GM12878 (cell line): ENCODE results near the gene DNAH9. TPM values are rescaled to one million over a fixed set of nuclear protein-coding genes. Genes with fewer than 3 reads are reported as not detected.
"Not testable (repeated sequence)": the region's sequence is repeated elsewhere in the genome, so short reads cannot be mapped to it uniquely, and the experiment has no call there.

Experiments used
- ATAC-seq: fragments of 200-7000 bp; cut with Tn5 transposase; 3 replicates; pipeline ENCODE4 v1.9.1; 2020; ENCODE audit warnings: mild to moderate bottlenecking, moderate library complexity
- BruUV-seq: library from RNA; stranded (reverse); fragments of 400-500 nt; replicated peaks from 2 replicates; lab custom pipeline; 2021; lab: Mats Ljungman, UMichigan
- CTCF ChIA-PET: fragments of 300-600 bp; sonication (Branson Sonifier 250); formaldehyde crosslinking; extraction: SDS; loops from one replicate; lab custom pipeline; 2021; ENCODE audit warnings: inconsistent platforms; lab: Yijun Ruan, JAX
- POLR2A ChIA-PET: fragments of 350-600 bp; formaldehyde crosslinking; extraction: SDS; loops from one replicate; lab custom pipeline; 2021; ENCODE audit warnings: inconsistent platforms; lab: Charles Lee
- RAD21 ChIA-PET: fragments of 300-600 bp; sonication (Branson Sonifier 250); formaldehyde crosslinking; loops from one replicate; lab custom pipeline; 2023; ENCODE audit warnings: antibody characterized with exemption; ENCODE audit not compliant: unreplicated experiment; lab: Charles Lee
- SMC1A ChIA-PET: fragments of 300-600 bp; sonication (Branson Sonifier 250); formaldehyde crosslinking; loops from one replicate; lab custom pipeline; 2023; ENCODE audit not compliant: unreplicated experiment, uncharacterized antibody; lab: Charles Lee
- DNase-seq: peaks from one replicate; pipeline ENCODE4 v3.0.0-alpha.2; 2011; ENCODE audit warnings: low read depth, low spot score
- FAIRE-seq: peaks from 3 replicates; lab custom pipeline; 2011; peaks lifted over from hg19 to GRCh38; lab: Jason Lieb, UNC
- H2AFZ ChIP-seq: 2 replicates; pipeline ENCODE4 v1.6.0; 2011; ENCODE audit warnings: low read depth, low read length, control low read depth; ENCODE audit not compliant: control insufficient read depth
- H3K27ac ChIP-seq: 2 replicates; pipeline ENCODE4 v1.5.1; 2011; ENCODE audit warnings: control low read depth; ENCODE audit not compliant: control insufficient read depth, insufficient read depth
- H3K27me3 ChIP-seq, 2 experiments: replicated peaks in 1 of 2; 2 replicates each; pipeline versions ENCODE4 v1.6.0 to v1.6.1; 2011; ENCODE audit warnings: low read length in 1 of 2; ENCODE audit not compliant: control insufficient read depth in 2 of 2, insufficient read depth in 2 of 2
- H3K36me3 ChIP-seq, 2 experiments: 2 replicates each; pipeline ENCODE4 v1.5.1; 2011; ENCODE audit warnings: low read length in 1 of 2; ENCODE audit not compliant: control insufficient read depth in 2 of 2, insufficient read depth in 2 of 2
- H3K4me1 ChIP-seq: 2 replicates; pipeline ENCODE4 v1.6.1; 2011; ENCODE audit warnings: mild to moderate bottlenecking, low read length, moderate library complexity, mixed read lengths; ENCODE audit not compliant: control insufficient read depth, insufficient read depth
- H3K4me2 ChIP-seq: 2 replicates; pipeline ENCODE4 v1.6.0; 2011; ENCODE audit warnings: control low read depth; ENCODE audit not compliant: control insufficient read depth, insufficient read depth
- H3K4me3 ChIP-seq: fragments of 200-600 bp; sonication (generic); 2 replicates; pipeline ENCODE4 v1.5.1; 2016
- H3K79me2 ChIP-seq: 2 replicates; pipeline ENCODE4 v1.6.0; 2011; ENCODE audit warnings: low read length; ENCODE audit not compliant: control insufficient read depth, insufficient read depth
- H3K9ac ChIP-seq: 2 replicates; pipeline ENCODE4 v1.8.0; 2011; ENCODE audit warnings: low read length, control low read depth, mixed read lengths; ENCODE audit not compliant: control insufficient read depth, insufficient read depth
- H3K9me3 ChIP-seq: replicated peaks from 3 replicates; pipeline ENCODE4 v1.5.1; 2011; ENCODE audit warnings: mild to moderate bottlenecking, low read length; ENCODE audit not compliant: control insufficient read depth, insufficient read depth
- H4K20me1 ChIP-seq: 2 replicates; pipeline ENCODE4 v1.6.0; 2011; ENCODE audit not compliant: control insufficient read depth, insufficient read depth
- EED ChIP-seq: sonication (generic); IDR thresholded peaks from 2 replicates; pipeline ENCODE4 v1.6.1; 2016; ENCODE audit warnings: antibody characterized with exemption, low read depth
- FOS ChIP-seq: IDR thresholded peaks from 3 replicates; pipeline ENCODE4 v1.6.1; 2011; ENCODE audit warnings: borderline replicate concordance; ENCODE audit not compliant: insufficient read length; ENCODE audit errors: extremely low read depth
- MYC ChIP-seq: IDR thresholded peaks from 2 replicates; pipeline ENCODE4 v1.6.1; 2011; ENCODE audit warnings: mild to moderate bottlenecking, low read length, moderate library complexity, inconsistent platforms; ENCODE audit not compliant: insufficient read depth, insufficient replicate concordance, insufficient read length, severe bottlenecking
- RELA ChIP-seq: fragments of 450-650 bp; IDR thresholded peaks from 2 replicates; pipeline ENCODE4 v1.8.0; 2014; ENCODE audit warnings: borderline replicate concordance; ENCODE audit not compliant: partially characterized antibody
- SKIL ChIP-seq: fragments of 450-650 bp; IDR thresholded peaks from 2 replicates; pipeline ENCODE4 v1.6.1; 2017; ENCODE audit warnings: mild to moderate bottlenecking, low read depth, inconsistent platforms; ENCODE audit not compliant: poor library complexity, severe bottlenecking
- SMAD1 ChIP-seq: fragments of 450-650 bp; IDR thresholded peaks from 2 replicates; pipeline ENCODE4 v1.6.1; 2018; ENCODE audit warnings: mild to moderate bottlenecking, low read depth; ENCODE audit not compliant: partially characterized antibody
- WGBS: methylation state at CpG from one replicate; pipeline ENCODE4 v1.1.6; 2016; ENCODE audit warnings: low lambda C conversion rate; ENCODE audit not compliant: insufficient replicate concordance, insufficient coverage; ENCODE audit errors: missing lambda C conversion rate; 5-methylcytosine and 5-hydroxymethylcytosine counted together
- in situ Hi-C: fragments of 300-500 bp; cut with MboI; formaldehyde crosslinking; loops from 9 replicates; pipeline ENCODE4 v1.14.3; 2018; ENCODE audit warnings: mixed read lengths
- intact Hi-C: fragments of 100-400 bp; cut with micrococcal nuclease; formaldehyde crosslinking; loops from one replicate; pipeline ENCODE4 v1.14.2; 2022; ENCODE audit not compliant: unreplicated experiment
- polyA plus RNA-seq, 11 experiments: library from polyadenylated mRNA; depleted of rRNA in 4 of 11; unstranded in 6 of 11; stranded (reverse) in 5 of 11; fragments of >200 nt; fragmentation: Nextera tagmentation in 4 of 11; fragmentation: Illumina TruSeq in 1 of 11; extraction: Ambion mirVana in 4 of 11; extraction: Trizol in 1 of 11; gene quantifications; 1 replicate in 1 of 11; 2 replicates in 10 of 11; pipeline versions ENCODE4 v1.2.1 to v1.2.3, GENCODE V29; 2011 to 2016; ENCODE audit warnings: inconsistent platforms in 2 of 11, missing spikeins in 2 of 11, low read depth in 1 of 11
- total RNA-seq, 4 experiments: library from RNA; depleted of rRNA in 3 of 4; stranded (reverse); fragments of >200 nt in 3 of 4; fragmentation: Illumina TruSeq in 1 of 4; extraction: Trizol in 1 of 4; gene quantifications; 2 replicates each; pipeline versions ENCODE4 v1.2.1 to v1.2.3, GENCODE V29; 2013 to 2021

The DNAH9 gene
- total and polyA plus RNA-seq, 10 of the 15 experiments (the other 5 are each of a cell fraction or from before 2014, with no cell fraction given): 0.10 to 0.40 (median 0.19) TPM; not detected in 7

- ChIA-PET RAD21 (no interaction called here), SMC1A (interaction anchor here (0.7 kb wide), 1 partner anchor 41 kb away, joined by 3 read pairs; no protein-coding TSS in a partner anchor), CTCF (interaction anchor here (0.5 to 1.3 kb wide), 2 partner anchors 29 to 801 kb away, joined by 3 read pairs; no protein-coding TSS in a partner anchor), POLR2A (no interaction called here)
- ATAC-seq (no peak), FAIRE-seq (no peak), DNase-seq (no peak)
- Histone ChIP-seq H3K9ac (no peak overlapping the region), H2AFZ (no peak overlapping the region), H4K20me1 (no peaks in the 10 kb centered on the region), H3K4me1 (no peaks in the 10 kb centered on the region), H3K4me3 (no peak overlapping the region), H3K27ac (no peak overlapping the region), H3K79me2 (no peaks in the 10 kb centered on the region), H3K36me3 (no peaks in the 10 kb centered on the region), H3K9me3 (no peaks in the 10 kb centered on the region), H3K27me3 (no peaks in the 10 kb centered on the region), H3K4me2 (no peak overlapping the region)
- intact Hi-C loops: no loop called here
- no TSS peak for BruUV-seq
- in situ Hi-C loops: loop anchor here (25.0 kb wide), 1 partner anchor 1054 kb away; no protein-coding TSS in a partner anchor
- 4% methylated on average over 2 of the region's 2 CpGs for WGBS
- TF ChIP-seq FOS (no peak), SKIL (no peak), SMAD1 (no peak), EED (no peak), RELA (no peak), MYC (no peak)
These were observed 342.6 kb downstream of the DNAH9 start for GRCh38 chr17:11940904-11941303.

GRCh38 chr17:11943086-11943485, 344.8 kb downstream of the DNAH9 start:
- H3K9ac ChIP-seq, RAD21 ChIA-PET, H3K27ac ChIP-seq, H3K4me1 ChIP-seq, H2AFZ ChIP-seq, H3K9me3 ChIP-seq, H3K79me2 ChIP-seq, SMC1A ChIA-PET, DNase-seq, POLR2A ChIA-PET, H4K20me1 ChIP-seq, H3K27me3 ChIP-seq, intact Hi-C loops, H3K36me3 ChIP-seq, ATAC-seq, H3K4me3 ChIP-seq, FAIRE-seq, BruUV-seq, H3K4me2 ChIP-seq, CTCF ChIA-PET: not testable (repeated sequence)
- WGBS: 43% methylated on average over 11 of the region's 11 CpGs
- in situ Hi-C loops: loop anchor here (25.0 kb wide), 1 partner anchor 1056 kb away; no protein-coding TSS in a partner anchor
